Stimulated activated CD4-positive, alpha-beta T cell treated with anti-CD3 and anti-CD28 coated beads, Interleukin-4, amount 100 ng/mL, for 1 hour (primary cell): Measurements from ENCODE around the gene PDHA1.

Experiments used
- DNase-seq: peaks from one replicate; pipeline ENCODE4 v3.0.0-alpha.2; 2020

Gene PDHA1

GRCh38 chrX:19343535-19344408 is at the start of gene PDHA1:
PDHA1 (plus strand) TSS chrX:19343927; CDS start chrX:19344038, 111 bp downstream.
- DNase-seq: peak; percentile 90

DNA sequence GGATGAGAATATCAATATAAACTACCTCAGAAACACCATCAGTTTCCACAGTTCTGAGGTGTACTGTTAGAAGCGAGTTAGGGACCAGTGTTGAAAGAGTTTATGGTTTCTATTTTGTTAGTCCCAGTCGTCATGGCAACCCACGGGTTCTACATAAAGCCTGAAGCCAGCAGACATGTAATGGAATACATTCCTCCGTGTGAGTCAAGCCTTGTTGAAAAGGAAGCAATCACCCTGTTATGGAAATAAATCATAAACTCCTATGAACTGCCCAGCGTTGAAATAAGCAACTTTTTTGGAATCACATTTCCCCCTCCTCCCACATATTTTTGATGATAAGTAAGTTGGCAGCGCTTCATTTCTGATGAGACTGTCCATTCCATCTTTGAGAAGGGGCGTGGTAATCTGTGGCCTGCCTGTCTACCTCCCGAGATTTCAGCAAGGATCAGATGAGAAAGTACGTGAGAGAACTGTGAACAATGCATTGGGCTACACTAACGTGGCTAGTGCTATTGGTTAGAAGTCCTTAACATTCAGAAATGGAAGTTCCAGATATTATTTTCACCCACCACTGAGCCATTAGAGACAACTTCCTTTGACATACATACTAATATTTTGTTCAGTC is 40.4 kb upstream of the PDHA1 start:
- DNase-seq: no peak

- no peak for DNase-seq
These were observed 17.2 kb upstream of the PDHA1 start for GRCh38 chrX:19326567-19326966.

- DNase-seq: no peak
These were observed 11.9 kb upstream of the PDHA1 start for GRCh38 chrX:19331831-19332230.

DNA sequence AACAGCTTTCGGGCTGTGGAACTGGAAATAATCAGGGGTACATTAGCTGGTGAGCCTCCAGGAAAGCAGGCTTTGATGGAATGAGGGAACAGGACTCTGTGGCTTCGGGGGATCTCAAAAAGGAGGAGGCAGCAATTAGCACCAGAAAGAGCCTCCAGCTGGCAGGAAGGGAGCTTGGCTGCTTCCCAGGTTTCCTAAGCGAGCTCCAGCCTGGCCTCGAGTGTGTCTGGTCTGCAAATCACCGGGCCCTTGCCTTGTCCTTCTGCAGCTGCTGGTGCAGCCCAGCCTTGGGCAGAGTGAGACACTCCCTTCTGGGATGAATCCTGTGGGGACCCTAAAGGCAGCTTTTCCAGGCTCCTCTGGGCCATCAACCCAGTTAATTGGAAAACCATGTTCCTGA is 10.7 kb upstream of the PDHA1 start:
- no peak for DNase-seq

DNA sequence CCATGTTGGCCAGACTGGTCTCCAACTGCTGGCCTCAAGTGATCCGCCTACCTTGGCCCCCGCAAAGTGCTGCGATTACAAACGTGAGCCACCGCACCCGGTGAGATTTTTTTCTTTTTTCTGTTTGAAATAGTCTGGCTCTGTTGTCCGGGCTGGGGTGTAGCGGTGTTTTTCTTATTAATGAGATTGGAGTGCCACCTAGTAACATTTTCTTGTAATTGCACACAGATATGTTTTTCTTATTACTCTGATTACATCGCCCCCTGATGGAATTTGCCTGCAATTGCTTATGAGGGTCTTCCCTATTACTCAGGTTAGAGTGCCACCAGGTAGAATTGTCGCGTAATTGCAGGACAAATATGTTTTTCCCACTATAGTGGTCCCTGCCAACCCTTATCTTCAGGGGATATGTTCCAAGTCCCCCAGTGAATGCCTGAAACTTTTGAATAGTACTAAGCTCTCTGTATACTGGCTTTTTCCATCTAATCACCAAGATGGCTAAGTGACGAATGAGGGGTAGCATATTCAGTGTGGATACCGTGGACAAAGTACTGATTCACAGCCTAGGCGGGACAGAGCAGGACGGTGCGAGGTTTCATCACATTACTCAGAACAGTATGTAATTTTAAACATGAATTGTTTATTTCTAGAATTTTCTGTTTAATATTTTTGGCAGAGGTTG is 8.6 kb upstream of the PDHA1 start:
- DNase-seq: no peak

DNA sequence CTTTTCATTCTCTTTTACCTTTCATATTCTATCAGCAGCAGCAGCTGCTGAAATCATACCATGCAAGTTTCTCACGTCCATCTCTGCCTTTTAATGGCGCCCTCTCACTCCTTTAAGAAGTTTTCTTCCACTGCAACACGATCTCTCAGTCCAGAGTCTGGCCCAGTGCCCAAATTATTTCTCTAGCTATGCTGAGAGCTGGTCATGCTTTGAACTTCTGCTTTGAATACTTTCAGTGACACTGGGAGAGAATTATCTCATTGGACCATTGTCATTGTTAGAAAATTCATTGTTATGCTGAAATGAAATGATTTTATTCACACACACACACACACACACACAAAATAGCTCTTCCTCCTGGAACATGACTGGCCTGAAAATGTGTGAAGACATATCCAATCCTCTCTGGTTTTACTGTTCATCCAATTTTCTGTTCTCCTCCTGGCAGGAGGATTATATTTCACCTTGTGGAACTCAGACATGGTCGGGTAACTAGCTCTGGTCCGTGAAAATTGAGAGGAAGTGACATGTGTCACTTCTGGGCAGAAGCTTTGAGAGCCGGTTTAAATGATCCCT is 1.3 kb upstream of the PDHA1 start:
- DNase-seq: no peak

- DNase-seq: no peak
These were observed 617 bp upstream of the PDHA1 start for GRCh38 chrX:19343085-19343534.

GRCh38 chrX:19344661-19345060 is 934 bp downstream of the PDHA1 start:
- DNase-seq: no peak

GRCh38 chrX:19347916-19348315 is 4.2 kb downstream of the PDHA1 start:
- no peak for DNase-seq

GRCh38 chrX:19349264-19349663 is 5.5 kb downstream of the PDHA1 start:
- no peak for DNase-seq

DNA sequence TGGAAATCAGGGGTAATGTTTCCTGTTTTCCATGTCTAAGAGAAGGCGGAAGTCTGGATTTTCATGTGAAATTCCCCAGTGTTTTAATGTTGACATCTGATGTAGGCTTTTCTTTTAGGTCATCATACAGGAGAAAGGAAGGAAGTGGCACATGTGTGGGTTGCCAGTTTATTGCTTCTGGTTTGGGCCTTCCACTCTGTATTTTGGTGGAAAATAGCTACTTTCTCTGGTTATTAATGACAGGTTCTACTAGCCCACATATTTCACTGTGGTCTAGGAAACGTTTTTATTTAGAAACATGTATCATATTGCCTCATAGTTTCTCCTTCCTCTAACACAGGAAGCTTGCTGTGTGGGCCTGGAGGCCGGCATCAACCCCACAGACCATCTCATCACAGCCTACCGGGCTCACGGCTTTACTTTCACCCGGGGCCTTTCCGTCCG is 7.2 kb downstream of the PDHA1 start:
- DNase-seq: no peak

GRCh38 chrX:19354625-19355024 is 10.9 kb downstream of the PDHA1 start:
- DNase-seq: no peak

DNA sequence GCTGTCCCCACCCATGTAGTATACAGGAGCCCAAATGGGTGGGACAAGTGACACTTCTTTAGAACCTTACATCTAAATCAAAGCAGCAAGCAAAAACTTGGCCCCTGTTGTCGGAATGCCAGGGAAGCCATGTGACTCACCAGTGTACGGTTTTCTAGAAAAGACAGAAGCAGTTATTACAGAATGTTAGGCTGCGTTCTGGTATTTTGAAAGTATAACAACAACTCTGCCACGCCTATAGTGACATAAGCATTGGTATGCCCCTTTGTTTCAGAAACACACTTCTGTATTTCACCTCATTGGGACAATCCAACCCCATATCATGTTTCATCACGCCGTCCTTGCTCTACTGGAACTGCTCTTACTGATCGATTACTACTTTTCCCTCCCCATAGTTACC is 14.8 kb downstream of the PDHA1 start:
- no peak for DNase-seq

DNA sequence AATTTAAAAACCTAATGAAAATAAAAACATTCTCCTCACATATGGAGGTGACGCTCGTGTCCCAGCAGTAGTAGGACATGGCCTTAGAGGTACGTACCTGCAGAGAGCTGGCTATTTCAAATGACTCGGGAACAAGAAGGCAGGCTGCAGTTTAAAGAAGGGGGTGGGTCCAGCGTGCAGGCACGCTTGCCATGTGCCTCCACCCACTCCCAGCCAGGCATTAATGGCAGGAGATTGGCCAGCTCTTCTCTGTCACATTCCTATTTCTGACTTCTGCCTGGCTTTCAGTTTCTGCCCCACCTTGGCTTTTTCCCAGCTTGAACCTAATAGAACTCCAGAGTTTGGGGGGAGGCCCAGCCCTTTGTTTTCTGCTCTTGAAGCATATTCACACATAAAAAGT is 17.2 kb downstream of the PDHA1 start:
- DNase-seq: no peak

DNA sequence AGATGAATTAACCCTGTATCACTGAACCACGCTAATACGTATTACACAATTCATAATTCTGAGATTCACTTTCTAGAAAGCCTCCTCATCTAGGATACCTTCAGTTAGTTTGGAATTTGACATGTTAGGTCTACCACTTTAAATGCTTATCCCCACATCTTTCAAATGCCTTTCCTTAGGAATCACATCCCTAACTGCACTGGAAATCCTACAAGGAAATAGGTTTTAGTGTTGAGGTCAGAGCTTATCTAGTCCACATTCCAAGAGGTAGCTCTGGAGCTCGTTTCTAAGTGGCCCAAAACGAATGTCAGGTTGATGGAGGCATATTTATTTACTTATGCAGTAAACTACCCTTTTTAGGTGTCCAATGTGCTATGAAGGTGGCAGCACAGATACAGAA is 18.0 kb downstream of the PDHA1 start:
- no peak for DNase-seq

DNA sequence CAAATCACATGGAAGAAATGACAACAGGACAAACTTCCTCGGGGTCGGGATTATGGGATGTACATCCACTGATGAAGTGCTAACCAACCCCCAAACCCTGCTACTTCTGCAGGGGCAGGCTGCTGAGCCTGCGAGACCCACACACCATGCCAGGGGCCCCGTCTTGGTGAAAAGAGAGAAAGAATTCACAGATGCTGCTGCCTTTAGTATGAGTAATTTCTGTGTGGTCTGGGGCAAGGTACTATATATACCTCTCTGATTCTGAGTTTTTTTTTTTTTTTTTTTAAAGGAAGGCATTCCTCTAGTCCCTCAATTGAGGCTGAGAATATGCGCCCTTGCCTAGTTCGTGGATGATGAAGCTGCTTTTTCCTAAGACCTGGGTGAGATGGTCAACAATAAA is 24.8 kb downstream of the PDHA1 start:
- DNase-seq: no peak

DNA sequence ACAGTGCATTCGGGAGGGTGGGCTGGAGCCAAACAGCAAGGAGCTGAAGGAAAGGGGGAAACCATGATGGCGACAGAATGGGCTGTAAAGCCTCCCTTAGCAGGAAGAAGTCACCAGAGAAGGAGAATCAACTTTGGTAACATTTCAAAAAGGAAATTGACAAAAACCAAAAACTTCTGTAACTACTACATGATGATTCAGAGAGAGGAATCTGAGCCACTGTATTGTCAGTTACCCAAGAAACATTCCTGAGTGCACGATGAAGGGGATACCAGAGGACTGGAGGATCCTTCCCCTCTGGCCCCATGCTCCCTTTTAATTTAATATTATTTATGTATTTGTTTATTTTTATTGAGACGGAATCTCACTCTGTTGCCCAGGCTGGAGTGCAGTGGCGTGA is 26.3 kb downstream of the PDHA1 start:
- no peak for DNase-seq

DNA sequence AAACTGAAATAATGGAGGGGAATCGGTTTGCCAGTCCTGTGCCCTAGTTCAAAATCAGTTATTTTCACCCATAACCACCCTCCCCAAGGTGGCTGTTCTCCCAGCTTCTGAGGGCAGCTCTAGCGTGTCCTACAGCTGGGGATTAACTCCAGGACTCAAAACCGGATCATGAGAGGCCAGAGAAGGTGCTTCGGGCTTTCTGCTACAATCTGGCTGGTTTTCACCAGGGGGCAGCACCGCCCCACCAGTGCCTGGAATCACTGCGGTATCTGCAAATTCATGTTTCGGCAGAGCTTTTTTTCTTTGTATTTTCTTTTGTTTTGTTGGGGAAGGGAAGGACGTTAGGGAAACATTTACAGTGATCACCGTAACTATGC is 28.4 kb downstream of the PDHA1 start:
- DNase-seq: peak; percentile 66

- peak; percentile 2 for DNase-seq
These were observed 29.0 kb downstream of the PDHA1 start for GRCh38 chrX:19372547-19373331.

DNA sequence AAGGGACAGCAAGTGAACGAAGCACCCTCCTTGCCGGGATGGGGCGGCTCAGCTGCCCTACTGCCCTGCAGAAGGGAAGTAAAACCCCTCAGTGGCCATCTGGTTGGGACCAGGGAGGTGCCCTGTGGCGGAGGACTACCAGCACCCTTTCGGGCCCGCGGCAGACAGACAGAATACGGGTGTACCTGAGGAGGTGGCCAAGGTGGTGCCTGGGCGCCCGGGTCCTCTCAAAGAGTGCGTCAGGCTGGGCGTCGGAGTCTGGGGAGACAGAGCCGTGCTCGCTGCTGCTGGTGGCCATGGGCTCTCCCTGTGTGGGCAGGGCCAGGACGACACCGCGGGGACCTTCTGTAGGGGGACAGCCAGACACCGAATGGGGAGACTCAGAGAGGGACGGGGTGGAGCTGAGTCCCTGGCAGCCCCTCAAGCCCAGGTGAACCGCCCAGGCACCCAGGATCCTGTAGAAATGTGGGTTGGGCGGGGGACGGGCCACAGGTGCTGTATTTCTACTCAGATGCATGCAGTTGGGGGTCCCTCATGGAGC is 29.7 kb downstream of the PDHA1 start:
- no peak for DNase-seq

DNA sequence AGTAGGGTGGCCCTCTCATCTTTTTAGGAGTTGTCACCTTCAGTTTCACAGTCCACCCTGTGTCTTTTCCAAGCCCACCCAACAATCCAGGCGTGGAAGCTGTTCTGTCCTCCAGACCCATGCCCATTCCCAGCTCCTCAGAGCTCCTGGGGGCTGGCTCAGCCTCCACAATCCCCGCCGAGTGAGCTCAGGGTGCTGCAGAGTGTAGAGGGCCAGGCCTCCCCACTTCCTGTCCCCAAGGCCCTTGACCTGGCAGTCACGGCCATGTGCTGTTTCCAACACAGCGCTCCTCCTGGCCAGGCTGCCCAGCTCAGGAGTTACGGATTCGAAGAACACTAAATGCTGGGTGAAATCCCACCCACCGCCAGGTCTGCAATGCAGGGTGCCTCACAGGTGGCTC is 31.8 kb downstream of the PDHA1 start:
- no peak for DNase-seq
